Measurements from ENCODE around the gene TOMM34. TPM values are rescaled to one million over a fixed set of nuclear protein-coding genes. Genes with fewer than 3 reads are reported as not detected.

TOMM34 gene
- total RNA-seq: 18.2 and 22.7 TPM in 2 replicates

- ChIA-PET CTCF (interaction anchor here (0.6 to 1.3 kb wide), 5 partner anchors 9 to 60 kb away, joined by 3 read pairs; no protein-coding TSS in a partner anchor), POLR2A (interaction anchor here (0.6 to 3.2 kb wide), 17 partner anchors 8 to 1223 kb away, joined by 3 to 28 read pairs (median 4); partner anchors contain the start of genes PABPC1L and YWHAB)
- no peaks in the 10 kb centered on the region for H3K9me3 Mint-ChIP-seq
- DNase-seq (peak; percentile 92), ATAC-seq (ENCODE audit: low read depth) (peak; percentile 94)
- H3K36me3 Mint-ChIP-seq (ENCODE audit: low read depth): peaks cover 37% of the 10 kb centered on the region
- no peaks in the 10 kb centered on the region for H3K27me3 Mint-ChIP-seq
- peak within 1 kb of the TSS; percentile 97 for H3K4me3 Mint-ChIP-seq
- intact Hi-C loops (cut with micrococcal nuclease): loop anchor here (1.0 to 2.0 kb wide), 3 partner anchors 10 to 69 kb away; no protein-coding TSS in a partner anchor
- no peak for TF ChIP-seq CTCF (IDR thresholded peaks at IDR 0.05)
- peaks cover 67% of the 10 kb centered on the region for H3K4me1 Mint-ChIP-seq
- H3K27ac Mint-ChIP-seq: peak within 1 kb of the TSS; percentile 90
These were observed at the start of gene TOMM34 for GRCh38 chr20:44960103-44960852. Gene TOMM34 (minus strand): TSS chr20:44960397. CDS start chr20:44960333, 64 bp downstream.

- no peaks in the 10 kb centered on the region for H3K9me3 Mint-ChIP-seq
- DNase-seq: no peak
- no peak for TF ChIP-seq CTCF (IDR thresholded peaks at IDR 0.05)
- no peak overlapping the region for H3K27ac Mint-ChIP-seq
- ATAC-seq (ENCODE audit: low read depth): no peak
- H3K4me1 Mint-ChIP-seq: peaks cover 20% of the 10 kb centered on the region
- H3K36me3 Mint-ChIP-seq (ENCODE audit: low read depth): peaks cover 81% of the 10 kb centered on the region
- no peak overlapping the region for H3K4me3 Mint-ChIP-seq
- intact Hi-C loops (cut with micrococcal nuclease): no loop called here
- ChIA-PET POLR2A (no interaction called here), CTCF (no interaction called here)
- no peaks in the 10 kb centered on the region for H3K27me3 Mint-ChIP-seq
These were observed 48.4 kb upstream of the TOMM34 start for GRCh38 chr20:45008521-45009049.

- CTCF ChIA-PET: interaction anchor here (0.5 to 1.3 kb wide), 3 partner anchors 9 to 33 kb away, joined by 3 to 4 read pairs (median 3); no protein-coding TSS in a partner anchor
- H3K27ac Mint-ChIP-seq: peak overlapping the region; percentile 87
- intact Hi-C loops (cut with micrococcal nuclease): loop anchor here (2.0 to 5.0 kb wide), 2 partner anchors 31 to 40 kb away; partner anchors contain the start of gene STK4
- peak overlapping the region; percentile 67 for H3K4me3 Mint-ChIP-seq
- peaks cover 52% of the 10 kb centered on the region for H3K4me1 Mint-ChIP-seq
- peak; percentile 95 for ATAC-seq (ENCODE audit: low read depth)
- DNase-seq: no peak
- no peaks in the 10 kb centered on the region for H3K27me3 Mint-ChIP-seq
- no peaks in the 10 kb centered on the region for H3K9me3 Mint-ChIP-seq
- TF ChIP-seq CTCF (IDR thresholded peaks at IDR 0.05): no peak
- POLR2A ChIA-PET: interaction anchor here (1.0 to 4.0 kb wide), 5 partner anchors 8 to 38 kb away, joined by 4 to 20 read pairs (median 5); partner anchors contain the start of gene TOMM34
- peaks cover 80% of the 10 kb centered on the region for H3K36me3 Mint-ChIP-seq (ENCODE audit: low read depth)
These were observed 37.5 kb upstream of the TOMM34 start for GRCh38 chr20:44997668-44998067.

GRCh38 chr20:44997171-44997570, 37.0 kb upstream of the TOMM34 start:
- Mint-ChIP-seq H3K27me3 (no peaks in the 10 kb centered on the region), H3K4me3 (peak overlapping the region; percentile 67), H3K9me3 (no peaks in the 10 kb centered on the region), H3K4me1 (peaks cover 54% of the 10 kb centered on the region), H3K36me3 (ENCODE audit: low read depth) (peaks cover 81% of the 10 kb centered on the region), H3K27ac (peak overlapping the region; percentile 87)
- DNase-seq (no peak), ATAC-seq (ENCODE audit: low read depth) (peak; percentile 5)
- ChIA-PET POLR2A (interaction anchor here (1.0 to 4.0 kb wide), 5 partner anchors 9 to 30 kb away, joined by 3 to 20 read pairs (median 5); no protein-coding TSS in a partner anchor), CTCF (interaction anchor here (0.6 to 1.3 kb wide), 3 partner anchors 15 to 115 kb away, joined by 3 read pairs; no protein-coding TSS in a partner anchor)
- TF ChIP-seq CTCF (IDR thresholded peaks at IDR 0.05): no peak
- intact Hi-C loops (cut with micrococcal nuclease): loop anchor here (2.0 to 5.0 kb wide), 2 partner anchors 30 to 40 kb away; partner anchors contain the start of gene STK4

- no peak for TF ChIP-seq CTCF (IDR thresholded peaks at IDR 0.05)
- ATAC-seq (ENCODE audit: low read depth): no peak
- DNase-seq: no peak
- POLR2A ChIA-PET: interaction anchor here (1.1 to 1.3 kb wide), 2 partner anchors 15 to 26 kb away, joined by 4 to 5 read pairs; no protein-coding TSS in a partner anchor
- peak overlapping the region; percentile 49 for H3K4me3 Mint-ChIP-seq
- intact Hi-C loops (cut with micrococcal nuclease): no loop called here
- H3K27me3 Mint-ChIP-seq: no peaks in the 10 kb centered on the region
- CTCF ChIA-PET: no interaction called here
- peaks cover 77% of the 10 kb centered on the region for H3K4me1 Mint-ChIP-seq
- H3K9me3 Mint-ChIP-seq: no peaks in the 10 kb centered on the region
- H3K27ac Mint-ChIP-seq: peak overlapping the region; percentile 41
- peaks cover 79% of the 10 kb centered on the region for H3K36me3 Mint-ChIP-seq (ENCODE audit: low read depth)
These were observed 33.1 kb upstream of the TOMM34 start for GRCh38 chr20:44993343-44993742.

Data from activated B cell treated with CpG ODN at 0.5 μM for 24 hours (primary cell).